HUES64 (cell line): ENCODE data around the gene ADAMTS17.

Experiments used
- H3K27ac ChIP-seq: 2 replicates; pipeline ENCODE4 v1.7.0; 2013; ENCODE audit warnings: low read depth, low read length, inconsistent platforms
- H3K27me3 ChIP-seq: 2 replicates; pipeline ENCODE4 v1.6.1; 2013; ENCODE audit warnings: mild to moderate bottlenecking, low read length; ENCODE audit not compliant: insufficient read depth
- H3K36me3 ChIP-seq: 2 replicates; pipeline ENCODE4 v1.6.1; 2013; ENCODE audit warnings: mild to moderate bottlenecking, low read length; ENCODE audit not compliant: insufficient read depth
- H3K4me1 ChIP-seq: 2 replicates; pipeline ENCODE4 v1.6.1; 2013; ENCODE audit warnings: mild to moderate bottlenecking, low read length, moderate library complexity; ENCODE audit not compliant: insufficient read depth
- H3K4me3 ChIP-seq: 2 replicates; pipeline ENCODE4 v1.5.1; 2013; ENCODE audit warnings: mild to moderate bottlenecking, low read length, moderate library complexity
- H3K9ac ChIP-seq: 2 replicates; pipeline ENCODE4 v1.6.1; 2013; ENCODE audit warnings: mild to moderate bottlenecking, low read depth, low read length
- H3K9me3 ChIP-seq: 2 replicates; pipeline ENCODE4 v1.6.1; 2013; ENCODE audit warnings: low read depth, low read length; ENCODE audit not compliant: insufficient read depth
- WGBS: fragments of 150-250, 120-280 bp; methylation state at CpG from one replicate; pipeline ENCODE4 v1.1.7; 2013; ENCODE audit warnings: missing lambda C conversion rate; 5-methylcytosine and 5-hydroxymethylcytosine counted together

ADAMTS17 gene

DNA sequence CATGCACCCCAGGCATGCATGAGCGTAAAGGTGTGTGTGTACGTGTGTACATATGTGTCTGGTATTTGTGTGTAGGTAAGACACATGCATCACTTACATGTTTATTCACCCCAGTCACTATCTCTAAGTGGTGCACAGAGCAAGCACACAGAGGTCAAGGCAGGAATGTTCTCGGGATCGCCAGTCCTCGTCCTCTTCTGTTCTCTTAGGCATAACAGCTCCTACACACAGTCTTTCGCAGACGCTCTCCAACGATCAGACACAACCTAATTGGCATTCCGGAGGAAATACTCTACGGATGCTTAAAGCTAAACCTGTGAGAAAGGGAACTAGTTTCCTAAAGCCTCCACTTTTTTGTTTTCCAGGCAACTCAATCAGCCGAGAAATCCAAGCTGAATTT is 95.9 kb downstream of the ADAMTS17 start:
- no peak overlapping the region for H3K27ac ChIP-seq
- H3K9me3 ChIP-seq, result no peaks in the 10 kb centered on the region
- no peaks in the 10 kb centered on the region for H3K27me3 ChIP-seq
- WGBS, result 89% methylated on average over 9 of the region's 11 CpGs
- H3K4me1 ChIP-seq, result no peaks in the 10 kb centered on the region
- H3K36me3 ChIP-seq, result no peaks in the 10 kb centered on the region
- H3K9ac ChIP-seq, result no peak overlapping the region
- H3K4me3 ChIP-seq, result no peak overlapping the region

DNA sequence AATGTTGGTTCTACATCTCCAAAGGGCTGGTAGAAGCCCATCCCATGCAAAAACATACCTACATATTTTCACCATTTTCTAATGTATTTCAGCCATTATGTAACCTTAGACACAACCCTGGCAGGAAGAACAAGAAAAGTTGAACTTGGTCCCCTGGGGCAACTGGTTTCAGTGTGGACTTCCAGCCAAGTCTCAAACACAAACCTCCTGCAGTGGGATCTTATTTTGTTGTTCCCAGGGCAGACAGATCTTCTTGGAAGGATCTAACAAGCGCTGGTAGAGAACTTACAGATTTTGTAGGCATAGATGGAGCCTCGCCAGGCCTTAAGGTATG is 96.3 kb downstream of the ADAMTS17 start:
- Histone ChIP-seq H3K27ac (no peak overlapping the region), H3K9me3 (no peaks in the 10 kb centered on the region), H3K4me1 (no peaks in the 10 kb centered on the region), H3K36me3 (no peaks in the 10 kb centered on the region), H3K27me3 (no peaks in the 10 kb centered on the region), H3K4me3 (no peak overlapping the region), H3K9ac (no peak overlapping the region)
- WGBS, result 94% methylated on average over 2 of the region's 2 CpGs

DNA sequence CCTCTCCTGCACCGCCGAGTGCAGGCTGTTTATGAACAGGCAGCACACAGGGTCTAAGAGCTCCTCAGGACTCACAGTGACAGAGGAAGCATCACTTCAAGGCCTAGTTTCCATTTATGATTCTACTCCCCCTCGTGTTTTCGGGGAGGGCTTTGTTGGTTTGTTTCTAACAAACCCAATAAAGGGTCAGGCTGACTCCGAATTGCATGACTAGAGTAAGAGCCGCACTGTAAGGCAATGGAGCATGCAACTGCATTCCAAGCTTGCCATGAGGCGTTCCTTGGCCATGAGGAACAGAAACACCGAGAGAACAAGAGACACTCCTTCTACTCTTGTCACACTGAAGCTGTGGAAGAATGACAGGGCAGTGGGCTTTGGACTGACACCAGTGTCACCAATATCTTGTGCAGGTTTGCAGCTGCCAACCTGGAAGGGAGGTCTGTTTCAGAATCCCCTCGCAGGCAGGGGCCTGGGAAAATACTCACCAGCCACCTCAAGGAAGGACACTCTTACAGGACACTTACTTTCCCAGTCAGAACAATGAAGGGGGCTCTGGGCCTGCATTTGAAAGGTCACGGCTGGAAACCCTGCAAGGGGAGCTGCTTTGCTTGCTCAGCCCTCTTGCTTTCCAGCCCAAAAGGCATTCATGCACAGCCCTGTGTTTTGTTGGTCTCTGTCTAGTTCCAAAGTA is 96.8 kb downstream of the ADAMTS17 start:
- H3K27ac ChIP-seq, result no peak overlapping the region
- no peak overlapping the region for H3K4me3 ChIP-seq
- H3K27me3 ChIP-seq, result no peaks in the 10 kb centered on the region
- H3K9me3 ChIP-seq, result no peaks in the 10 kb centered on the region
- H3K36me3 ChIP-seq, result no peaks in the 10 kb centered on the region
- H3K9ac ChIP-seq, result no peak overlapping the region
- H3K4me1 ChIP-seq, result no peaks in the 10 kb centered on the region
- 88% methylated on average over 10 of the region's 10 CpGs for WGBS

DNA sequence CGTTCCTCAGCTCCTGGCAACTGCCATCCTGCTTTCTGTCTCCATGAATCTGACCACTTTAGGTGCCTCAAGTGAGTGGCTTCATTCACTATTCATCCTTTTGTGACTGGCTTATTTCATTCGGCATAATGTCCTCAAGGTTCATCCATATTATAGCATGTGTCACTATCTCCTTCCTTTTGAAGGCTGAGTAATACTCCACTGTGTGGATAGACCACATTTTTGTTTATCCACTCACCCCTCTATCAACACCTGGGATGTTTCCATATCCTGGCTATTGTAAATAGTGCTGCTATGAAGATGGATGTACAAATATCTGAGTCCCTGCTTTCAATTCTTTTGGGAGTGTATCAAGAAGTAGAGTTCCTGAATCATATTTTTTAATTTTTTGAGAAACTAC is 98.8 kb downstream of the ADAMTS17 start:
- no peak overlapping the region for H3K9ac ChIP-seq
- H3K27ac ChIP-seq, result no peak overlapping the region
- H3K9me3 ChIP-seq, result no peaks in the 10 kb centered on the region
- 95% methylated on average over 2 of the region's 2 CpGs for WGBS
- no peak overlapping the region for H3K4me3 ChIP-seq
- H3K4me1 ChIP-seq, result no peaks in the 10 kb centered on the region
- H3K36me3 ChIP-seq, result no peaks in the 10 kb centered on the region
- no peaks in the 10 kb centered on the region for H3K27me3 ChIP-seq

DNA sequence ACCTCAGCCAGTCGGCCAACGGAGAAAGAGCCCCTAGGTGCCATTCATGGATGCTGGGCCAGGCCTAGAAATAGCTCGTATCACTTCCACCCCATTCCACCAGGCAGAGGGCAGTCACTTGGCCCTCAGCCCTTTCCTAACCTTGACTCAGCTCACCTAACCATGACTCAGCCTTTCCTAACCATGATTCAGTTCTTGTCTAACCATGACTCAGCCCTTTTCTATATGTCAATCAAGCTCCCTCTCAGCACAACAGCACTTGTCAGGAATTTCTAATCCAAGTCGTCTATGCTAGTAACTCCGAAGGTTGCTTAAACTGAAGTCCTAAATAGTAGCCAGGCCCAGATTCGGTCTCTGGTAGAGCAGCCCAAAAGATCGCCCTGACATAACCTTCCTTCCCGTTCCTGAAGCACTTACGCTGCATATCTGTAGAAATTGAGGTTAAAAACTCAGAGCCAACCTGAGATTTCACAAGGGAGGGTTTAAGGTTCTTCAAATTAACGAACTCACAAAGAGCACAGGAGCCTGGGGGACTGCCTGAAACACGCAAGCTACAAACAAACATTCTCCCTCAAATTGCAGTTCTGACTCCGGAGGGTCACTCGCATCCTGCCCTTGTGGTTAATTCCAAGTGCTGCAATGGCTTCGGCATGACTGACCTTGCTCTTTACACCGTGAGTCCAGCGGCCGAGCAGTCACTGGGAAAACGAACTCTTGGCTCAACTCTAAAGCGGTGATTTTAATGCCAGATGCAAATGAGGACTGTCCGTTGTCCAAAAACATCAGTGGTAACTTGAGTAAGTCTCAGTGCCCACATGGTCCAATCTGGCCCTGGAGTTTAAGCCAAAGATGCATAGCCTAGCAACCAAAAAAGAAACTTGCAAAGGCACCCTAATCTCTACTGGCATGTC is 99.9 kb downstream of the ADAMTS17 start:
- Histone ChIP-seq H3K4me1 (no peaks in the 10 kb centered on the region), H3K9ac (no peak overlapping the region), H3K36me3 (no peaks in the 10 kb centered on the region), H3K27ac (no peak overlapping the region), H3K4me3 (no peak overlapping the region), H3K27me3 (no peaks in the 10 kb centered on the region), H3K9me3 (no peaks in the 10 kb centered on the region)
- 89% methylated on average over 20 of the region's 20 CpGs for WGBS

DNA sequence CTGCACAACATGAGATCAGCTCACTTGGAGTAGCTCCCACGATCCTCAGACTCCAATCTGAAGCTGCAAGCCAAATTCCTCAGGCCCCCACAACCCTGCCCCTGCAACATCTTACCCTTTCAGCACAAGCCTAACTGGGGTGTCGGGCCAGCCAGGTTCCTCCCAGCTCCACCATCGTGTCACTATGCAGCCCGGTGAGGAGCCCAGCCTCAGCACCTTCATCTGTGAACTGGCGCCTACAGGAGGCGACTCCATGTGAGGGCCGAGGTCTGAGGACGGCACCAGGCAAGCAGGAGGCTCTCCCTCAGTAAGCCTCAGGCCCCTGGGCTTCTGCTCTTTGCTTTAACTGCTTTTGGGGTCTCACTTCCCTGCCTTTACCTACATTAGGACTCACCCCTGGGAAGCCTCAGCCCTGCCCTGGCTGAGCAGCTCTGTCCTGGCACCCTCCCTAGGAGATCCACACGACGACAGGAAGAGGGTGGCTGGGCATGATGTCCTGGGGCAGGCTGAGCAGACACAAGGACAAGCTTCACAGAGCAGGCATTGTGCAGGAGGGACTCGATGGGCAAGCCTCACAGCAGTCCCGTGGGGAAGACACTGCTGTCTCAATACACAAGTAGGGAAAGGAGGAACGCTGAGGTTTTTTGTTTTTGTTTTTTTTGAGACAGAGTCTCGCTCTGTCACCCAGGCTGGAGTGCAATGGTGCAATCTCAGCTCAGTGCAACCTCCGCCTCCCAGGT is 104.6 kb downstream of the ADAMTS17 start:
- no peaks in the 10 kb centered on the region for H3K36me3 ChIP-seq
- H3K9me3 ChIP-seq, result no peaks in the 10 kb centered on the region
- H3K27ac ChIP-seq, result no peak overlapping the region
- H3K9ac ChIP-seq, result no peak overlapping the region
- H3K4me3 ChIP-seq, result no peak overlapping the region
- no peaks in the 10 kb centered on the region for H3K4me1 ChIP-seq
- H3K27me3 ChIP-seq, result no peaks in the 10 kb centered on the region
- WGBS, result 91% methylated on average over 15 of the region's 15 CpGs

DNA sequence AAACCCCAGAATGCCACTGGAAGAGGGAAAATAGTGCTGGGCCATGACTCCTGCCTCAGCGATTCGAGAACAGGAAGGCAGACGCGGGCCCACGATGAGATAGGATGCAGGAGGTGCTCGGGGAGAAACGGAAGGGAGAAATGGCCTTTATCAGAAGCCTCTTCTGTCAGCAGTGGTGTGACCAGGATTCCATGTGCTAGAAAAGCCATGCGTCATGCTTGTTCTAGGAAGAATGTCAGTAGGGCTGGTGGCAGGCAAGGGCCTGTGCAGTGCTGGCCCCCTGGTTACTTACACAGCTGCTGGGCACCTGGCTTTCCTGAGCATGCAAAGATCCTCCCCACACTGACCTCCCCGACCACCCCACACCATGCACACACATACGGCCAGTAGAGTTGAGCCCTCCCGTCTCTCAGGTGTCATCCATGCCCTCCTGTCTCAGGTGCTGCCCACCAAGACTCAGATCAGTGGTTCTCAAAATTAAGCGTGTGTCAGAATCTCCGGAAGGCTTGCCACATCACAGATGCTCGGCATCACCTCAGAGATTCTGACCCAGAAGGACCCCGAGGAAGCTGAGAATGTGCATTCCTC is 106.7 kb downstream of the ADAMTS17 start:
- no peaks in the 10 kb centered on the region for H3K27me3 ChIP-seq
- H3K4me1 ChIP-seq, result no peaks in the 10 kb centered on the region
- WGBS, result 95% methylated on average over 15 of the region's 15 CpGs
- no peak overlapping the region for H3K4me3 ChIP-seq
- no peak overlapping the region for H3K27ac ChIP-seq
- H3K36me3 ChIP-seq, result no peaks in the 10 kb centered on the region
- H3K9ac ChIP-seq, result no peak overlapping the region
- no peaks in the 10 kb centered on the region for H3K9me3 ChIP-seq

DNA sequence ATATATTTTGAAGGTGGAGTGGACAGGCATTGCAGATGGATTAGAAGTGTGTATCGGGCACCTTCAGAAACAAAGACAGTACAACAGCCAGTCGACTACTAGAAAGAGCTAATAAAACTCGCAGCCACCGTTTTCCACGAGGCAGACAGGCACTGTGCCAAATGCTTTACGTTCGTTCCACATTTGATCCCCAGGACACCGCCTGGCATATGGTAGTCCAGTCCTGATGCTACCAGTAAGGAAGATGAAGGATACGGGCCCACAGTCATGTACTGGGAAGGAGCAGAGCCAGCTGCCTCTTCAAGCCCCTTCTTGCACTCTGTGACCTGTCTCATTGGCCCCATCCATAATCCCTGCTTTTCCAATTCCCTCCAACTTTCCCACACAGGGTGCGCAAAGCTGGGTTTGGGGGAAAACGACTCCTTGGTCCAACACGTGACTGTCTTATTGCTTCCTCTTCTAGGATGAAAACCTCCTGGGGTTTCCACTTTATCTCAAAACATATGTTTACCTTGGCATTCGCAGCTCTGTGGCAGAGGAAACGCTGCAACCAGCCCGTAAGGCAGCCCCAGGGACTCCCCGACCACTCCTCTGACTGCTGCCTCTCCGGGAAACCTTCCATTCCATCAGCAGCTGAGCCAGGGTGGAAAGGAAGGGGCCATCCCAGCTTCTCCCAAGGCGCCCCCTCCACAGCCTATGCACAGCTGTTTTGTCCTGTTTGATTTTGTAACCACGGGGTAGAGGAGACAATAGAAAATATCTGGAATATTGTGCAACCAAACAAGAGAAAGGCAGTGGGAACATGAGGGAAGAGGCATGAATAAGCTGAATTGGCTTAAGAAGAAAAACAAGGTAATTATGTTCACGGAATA is 107.4 kb downstream of the ADAMTS17 start:
- H3K4me1 ChIP-seq, result no peaks in the 10 kb centered on the region

DNA sequence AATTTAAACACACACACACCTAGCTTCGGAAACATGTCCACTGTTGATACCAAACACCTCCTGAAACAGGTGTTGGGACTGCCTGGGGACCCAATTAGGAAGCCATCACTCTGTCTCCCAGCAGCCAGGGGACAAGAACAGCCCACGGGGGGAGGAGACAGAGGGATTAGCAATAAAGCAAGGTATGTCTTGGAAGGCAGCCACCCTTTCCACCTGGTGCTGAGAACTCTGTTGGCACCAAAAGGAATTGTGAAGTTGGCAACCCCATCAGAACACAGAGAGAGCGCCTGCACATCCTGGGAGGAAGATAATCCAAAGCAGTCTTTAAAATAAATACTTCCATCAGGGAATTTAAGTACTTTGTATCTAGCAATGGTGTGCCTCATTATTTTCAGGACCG is 111.0 kb downstream of the ADAMTS17 start:
- Histone ChIP-seq H3K27ac (no peak overlapping the region), H3K36me3 (no peaks in the 10 kb centered on the region), H3K4me1 (no peaks in the 10 kb centered on the region), H3K9ac (no peak overlapping the region), H3K9me3 (no peaks in the 10 kb centered on the region), H3K27me3 (no peaks in the 10 kb centered on the region), H3K4me3 (no peak overlapping the region)
- 93% methylated on average over 4 of the region's 4 CpGs for WGBS

More for the DNA sequence above, 107.4 kb downstream of the ADAMTS17 start:
- Histone ChIP-seq H3K36me3 (no peaks in the 10 kb centered on the region), H3K27me3 (no peaks in the 10 kb centered on the region), H3K27ac (no peak overlapping the region), H3K4me3 (no peak overlapping the region), H3K9me3 (no peaks in the 10 kb centered on the region), H3K9ac (no peak overlapping the region)
- WGBS, result 93% methylated on average over 20 of the region's 20 CpGs
